NCI-H2227 (cell line): ENCODE results near the gene LDLRAD4.

Experiments
- DNase-seq: peaks from one replicate; lab custom pipeline; 2025; ENCODE audit not compliant: unreplicated experiment; lab: John Stamatoyannopoulos, UW

Gene LDLRAD4

GRCh38 chr18:13302457-13303225 is 84.1 kb downstream of the LDLRAD4 start:
- no peak for DNase-seq

GRCh38 chr18:13303756-13304364 is 85.3 kb downstream of the LDLRAD4 start:
- DNase-seq: no peak

GRCh38 chr18:13305301-13305700 is 86.7 kb downstream of the LDLRAD4 start:
- no peak for DNase-seq

GRCh38 chr18:13306583-13306982 is 88.0 kb downstream of the LDLRAD4 start:
- no peak for DNase-seq

- no peak for DNase-seq
These were observed 89.8 kb downstream of the LDLRAD4 start for GRCh38 chr18:13308369-13308768.

GRCh38 chr18:13309031-13309747 is 90.6 kb downstream of the LDLRAD4 start:
- no peak for DNase-seq

GRCh38 chr18:13309748-13310670 is 91.4 kb downstream of the LDLRAD4 start:
- no peak for DNase-seq

- DNase-seq: no peak
These were observed 92.6 kb downstream of the LDLRAD4 start for GRCh38 chr18:13311193-13311592.

- no peak for DNase-seq
These were observed 94.0 kb downstream of the LDLRAD4 start for GRCh38 chr18:13312515-13312914.

GRCh38 chr18:13313006-13313686 is 94.6 kb downstream of the LDLRAD4 start:
- DNase-seq: no peak

GRCh38 chr18:13315000-13315399 is 96.4 kb downstream of the LDLRAD4 start:
- no peak for DNase-seq

- DNase-seq: peak; percentile 2
These were observed 97.5 kb downstream of the LDLRAD4 start for GRCh38 chr18:13316063-13316462.

- DNase-seq: no peak
These were observed 99.2 kb downstream of the LDLRAD4 start for GRCh38 chr18:13317801-13318200.

- no peak for DNase-seq
These were observed 100.4 kb downstream of the LDLRAD4 start for GRCh38 chr18:13318731-13319501.

GRCh38 chr18:13319629-13320028 is 101.1 kb downstream of the LDLRAD4 start:
- DNase-seq: no peak

GRCh38 chr18:13320096-13320495 is 101.5 kb downstream of the LDLRAD4 start:
- DNase-seq: no peak

GRCh38 chr18:13320891-13321425 is 102.4 kb downstream of the LDLRAD4 start:
- no peak for DNase-seq

GRCh38 chr18:13321923-13322322 is 103.4 kb downstream of the LDLRAD4 start:
- DNase-seq: no peak

GRCh38 chr18:13323186-13323585 is 104.6 kb downstream of the LDLRAD4 start:
- DNase-seq: peak; percentile 10
